Measurements from ENCODE around the gene DNALI1.
A peak's percentile ranks its signal among the peaks of the same experiment; 100 is the strongest.
"Not testable (repeated sequence)": the region's sequence is repeated elsewhere in the genome, so short reads cannot be mapped to it uniquely, and the experiment has no call there.

DNALI1 gene

DNA sequence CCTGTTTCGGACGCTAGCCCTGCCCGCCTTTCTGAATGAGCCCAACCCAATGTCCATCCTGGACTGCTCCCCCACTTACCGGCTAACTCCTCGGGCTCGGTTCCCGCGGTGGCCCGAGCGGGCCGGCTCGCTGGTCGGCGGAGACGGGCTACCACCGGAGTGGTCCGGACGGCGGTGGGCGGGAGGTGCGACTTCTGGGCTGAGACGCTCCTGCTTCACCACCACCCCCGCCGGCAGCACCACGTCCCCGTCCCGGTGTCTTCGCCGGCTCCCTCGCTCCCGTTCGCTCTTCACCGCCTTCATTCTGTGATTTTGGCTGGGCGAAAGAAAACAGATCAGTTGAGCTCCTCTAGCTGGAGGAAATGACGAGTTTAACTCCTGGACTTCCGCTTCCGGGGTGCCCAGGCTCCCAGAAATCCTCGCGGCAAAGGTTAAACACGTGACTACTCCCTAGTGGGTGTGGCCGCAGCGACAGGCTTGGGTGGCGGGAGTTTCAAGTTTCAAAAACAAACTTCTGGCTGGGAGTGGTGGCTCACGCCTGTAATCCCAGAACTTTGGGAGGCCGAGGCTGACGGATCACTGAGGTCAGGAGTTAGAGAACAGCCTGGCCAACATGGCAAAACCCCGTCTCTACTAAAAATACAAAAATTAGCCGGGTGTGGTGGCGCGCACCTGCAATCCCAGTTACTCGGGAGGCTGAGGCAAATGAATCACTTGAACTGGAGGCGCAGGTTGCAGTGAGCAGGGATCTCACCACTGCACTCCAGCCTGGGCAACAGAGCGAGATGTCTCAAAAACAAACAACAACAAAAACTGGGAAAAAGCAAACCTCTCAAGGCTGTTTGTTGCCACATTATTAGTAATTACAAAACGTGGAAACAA lies 2.6 kb upstream of the DNALI1 start, which contains the start of gene SNIP1:
Gene SNIP1, minus strand, starts transcription at position 367 of the 882 bp plus-strand sequence. Its CDS starts 64 bp downstream, at position 303.
- DNase-seq (ENCODE audit: low read depth in 1 of 2, low spot score in 1 of 2): peak; percentile 73 to 77

DNA sequence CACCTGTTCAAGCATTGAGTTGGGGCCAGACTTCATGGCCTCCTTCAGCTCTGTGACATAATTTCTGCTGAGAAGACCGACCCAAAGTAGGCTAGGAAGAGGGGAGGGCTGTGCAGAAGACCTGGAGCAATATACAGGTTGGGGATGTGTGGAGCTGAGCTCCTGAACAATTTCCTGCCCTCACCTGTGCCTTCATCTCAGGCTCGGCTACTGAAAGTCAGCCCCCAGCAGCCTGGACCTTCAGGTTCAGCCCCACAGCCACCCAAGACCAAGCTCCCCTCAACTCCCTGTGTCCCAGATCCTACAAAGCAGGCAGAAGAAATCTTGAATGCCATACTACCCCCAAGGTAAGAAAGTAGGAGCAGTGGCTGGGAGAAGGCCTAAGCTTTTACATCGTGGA lies 662 bp downstream of the DNALI1 start:
- no peak for DNase-seq (ENCODE audit: low read depth in 1 of 2, low spot score in 1 of 2)

DNA sequence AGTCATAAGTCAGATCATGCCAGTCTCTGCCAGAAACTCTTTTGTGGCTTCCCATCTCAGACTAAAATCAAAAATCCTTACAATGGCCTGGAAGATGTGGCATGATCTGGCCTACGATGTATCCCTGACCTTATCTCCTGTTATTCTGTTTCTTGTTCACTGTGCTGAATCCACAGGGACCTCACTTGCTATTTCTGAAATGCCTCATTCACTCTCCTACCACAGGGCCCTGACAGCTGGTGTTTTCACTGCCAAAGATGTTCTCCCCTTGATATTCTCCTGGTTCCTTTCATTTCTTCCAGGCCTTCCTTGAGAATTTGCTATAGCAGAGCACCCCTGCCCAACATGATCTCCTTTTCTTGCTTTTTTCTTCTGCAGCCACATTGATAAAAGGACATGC lies 1.7 kb downstream of the DNALI1 start:
- no peak for DNase-seq (ENCODE audit: low read depth in 1 of 2, low spot score in 1 of 2)

DNA sequence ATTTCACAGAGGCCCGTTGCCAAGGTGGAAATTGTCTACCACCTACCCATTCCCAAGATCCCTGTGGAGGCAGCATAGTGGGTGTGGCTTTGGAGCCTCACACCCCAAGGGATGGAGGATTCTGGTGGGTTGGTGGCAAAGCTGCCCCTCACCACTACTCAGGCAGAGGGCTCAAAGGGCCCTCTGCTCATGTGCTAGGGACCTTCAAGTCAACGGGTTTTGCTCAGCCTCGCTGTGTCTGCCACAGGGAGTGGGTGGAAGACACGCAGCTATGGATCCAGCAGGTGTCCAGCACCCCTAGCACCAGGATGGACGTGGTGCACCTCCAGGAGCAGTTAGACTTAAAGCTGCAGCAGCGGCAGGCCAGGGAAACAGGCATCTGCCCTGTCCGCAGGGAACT lies 2.3 kb downstream of the DNALI1 start:
- DNase-seq (ENCODE audit: low read depth in 1 of 2, low spot score in 1 of 2): no peak

DNA sequence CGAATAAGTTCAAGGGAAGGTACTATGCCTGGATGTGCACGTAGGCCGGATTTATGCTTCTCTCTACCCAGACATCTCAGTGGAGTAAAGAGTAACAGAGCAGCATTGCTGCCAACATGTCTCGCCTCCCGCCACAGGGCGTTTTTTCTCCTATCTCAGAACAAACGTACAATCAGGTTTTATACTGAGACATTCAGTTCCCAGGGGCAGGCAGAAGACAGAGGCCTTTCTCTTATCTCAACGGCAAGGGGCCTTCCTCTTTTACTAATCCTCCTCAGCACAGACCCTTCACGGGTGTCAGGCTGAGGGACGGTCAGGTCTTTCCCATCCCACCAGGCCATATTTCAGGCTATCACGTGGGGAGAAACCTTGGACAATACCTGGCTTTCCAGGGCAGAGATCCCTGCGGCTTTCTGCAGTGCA lies 3.2 kb downstream of the DNALI1 start:
- not testable (repeated sequence) for DNase-seq (ENCODE audit: low read depth in 1 of 2, low spot score in 1 of 2)

DNA sequence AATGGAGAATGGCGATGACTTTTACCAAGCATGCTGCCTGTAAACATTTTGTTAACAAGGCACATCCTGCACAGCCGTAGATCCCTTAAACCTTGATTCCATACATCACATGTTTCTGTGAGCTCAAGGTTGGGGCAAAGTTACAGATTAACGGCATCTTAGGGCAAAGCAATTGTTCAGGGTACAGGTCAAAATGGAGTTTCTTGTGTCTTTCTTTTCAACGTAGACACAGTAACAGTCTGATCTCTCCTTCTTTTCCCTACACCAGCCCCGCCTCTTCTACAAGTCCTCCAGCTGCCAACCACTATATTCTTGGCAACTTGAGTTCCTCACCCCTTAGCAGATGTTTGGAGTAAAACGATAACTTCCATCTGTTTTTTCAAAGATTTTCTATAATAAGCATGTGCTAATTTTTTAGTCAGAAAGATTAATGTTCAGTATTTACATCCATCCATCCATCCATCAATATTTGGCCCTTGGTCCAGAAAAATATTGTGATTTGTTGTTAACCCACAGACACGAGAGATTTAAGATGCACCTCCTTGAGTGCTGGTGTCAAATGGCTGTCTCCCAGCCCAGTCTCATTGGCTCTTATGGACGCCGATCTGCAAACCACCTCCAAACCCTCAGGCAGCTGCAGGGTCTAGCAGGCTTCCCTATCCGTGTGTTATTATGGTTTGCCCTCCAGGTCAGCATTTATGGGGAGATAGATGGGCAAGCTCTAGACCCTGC lies 3.8 kb downstream of the DNALI1 start:
- no peak for DNase-seq (ENCODE audit: low read depth in 1 of 2, low spot score in 1 of 2)

DNA sequence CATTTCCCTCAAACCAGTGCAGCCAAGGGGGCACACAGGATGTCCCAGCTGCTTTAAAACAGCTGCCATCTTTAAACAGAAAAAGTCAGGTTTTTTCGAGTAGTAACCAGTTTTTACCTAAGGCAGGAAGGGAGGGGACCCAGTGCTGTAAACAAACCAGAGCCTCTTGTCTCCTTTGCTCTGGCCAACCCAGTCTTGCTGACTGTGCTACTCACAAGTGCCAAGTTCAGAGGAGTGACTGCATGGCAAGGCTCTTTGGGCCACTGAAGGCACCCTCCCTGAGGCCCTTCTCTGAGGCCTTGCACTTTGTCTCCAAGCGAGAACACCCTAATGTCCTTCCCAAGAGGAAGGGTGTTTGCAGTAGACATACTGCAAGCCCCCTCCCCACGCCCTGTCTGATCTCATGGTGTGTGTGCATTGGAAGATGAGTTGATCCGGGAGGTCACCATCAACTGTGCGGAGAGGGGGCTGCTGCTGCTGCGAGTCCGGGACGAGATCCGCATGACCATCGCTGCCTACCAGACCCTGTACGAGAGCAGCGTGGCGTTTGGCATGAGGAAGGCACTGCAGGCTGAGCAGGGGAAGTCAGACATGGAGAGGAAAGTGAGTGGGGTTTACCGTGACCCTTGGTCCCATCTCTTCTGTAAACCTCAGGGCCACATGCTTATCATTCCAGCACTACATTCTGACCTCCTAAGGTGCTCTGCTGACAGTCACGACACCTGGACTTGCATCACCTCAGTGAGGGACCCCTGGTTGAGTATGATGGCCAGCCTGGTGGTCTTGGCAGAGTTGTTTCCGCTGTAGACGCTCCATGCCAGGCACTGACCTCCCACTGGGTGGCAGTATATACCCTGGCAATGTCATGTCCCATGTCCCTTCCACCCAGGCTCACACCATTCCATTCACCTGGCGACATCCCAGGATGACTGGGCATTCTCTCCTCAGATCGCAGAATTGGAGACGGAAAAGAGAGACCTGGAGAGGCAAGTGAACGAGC lies 4.7 kb downstream of the DNALI1 start:
- no peak for DNase-seq (ENCODE audit: low read depth in 1 of 2, low spot score in 1 of 2)

DNA sequence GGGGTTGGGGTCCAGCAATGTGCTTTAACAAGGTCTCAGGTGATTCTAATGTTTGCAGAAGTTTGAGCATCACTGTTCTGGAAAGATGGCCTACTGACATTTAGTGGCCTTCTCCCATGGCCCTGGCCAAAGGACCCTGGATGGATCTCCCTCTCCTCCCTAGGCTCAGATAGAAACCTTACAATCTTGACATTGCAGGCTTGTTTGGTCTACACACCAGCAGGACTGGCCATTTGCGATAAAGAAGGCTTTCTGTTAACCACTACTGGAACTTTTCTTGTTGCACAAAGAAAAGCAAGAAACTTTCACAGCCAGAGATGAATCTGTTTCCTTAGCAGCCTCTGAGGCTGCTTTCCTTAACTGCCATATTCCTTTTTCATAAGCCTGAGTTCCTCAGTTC lies 6.2 kb downstream of the DNALI1 start:
- DNase-seq (ENCODE audit: low read depth in 1 of 2, low spot score in 1 of 2): no peak

DNA sequence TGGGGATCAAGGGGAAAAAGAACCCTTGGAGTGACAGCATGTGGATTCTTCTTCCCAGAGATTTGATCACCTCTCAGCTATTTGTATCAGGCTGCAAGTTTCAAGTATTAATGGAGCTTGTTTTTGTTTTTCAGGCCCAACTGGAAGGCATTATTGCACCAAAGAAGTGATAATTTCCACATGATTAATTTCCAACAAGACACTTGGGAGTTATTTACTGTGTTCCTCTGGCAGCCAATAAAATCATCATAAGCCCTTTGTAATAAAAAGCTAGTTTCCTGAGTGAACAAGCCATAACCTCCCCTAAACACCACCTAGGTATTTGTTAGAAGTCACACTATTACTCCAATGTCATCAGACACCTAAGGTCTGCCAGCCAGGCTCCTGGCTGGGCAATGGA lies 8.2 kb downstream of the DNALI1 start:
- DNase-seq (ENCODE audit: low read depth in 1 of 2, low spot score in 1 of 2): no peak

DNA sequence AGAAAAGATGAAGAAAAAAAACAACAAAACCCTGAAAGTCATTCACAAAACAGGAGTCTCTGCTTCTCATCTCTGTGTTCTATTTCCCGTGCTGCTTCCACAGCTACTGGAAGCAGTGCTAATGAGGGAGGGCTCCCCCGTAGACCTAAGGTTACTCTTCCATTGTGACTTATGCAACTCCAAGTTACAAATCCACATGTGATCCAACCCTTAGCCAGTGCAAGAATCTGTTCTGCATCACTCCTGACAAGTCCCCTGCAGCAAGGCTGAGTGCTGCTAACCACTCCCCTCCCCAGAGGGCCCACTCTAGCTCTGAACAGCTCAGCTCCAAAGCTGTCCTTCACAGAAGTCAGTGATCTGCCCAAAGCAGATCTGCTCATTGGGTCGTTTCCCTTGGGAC lies 10.3 kb downstream of the DNALI1 start:
- DNase-seq (ENCODE audit: low read depth in 1 of 2, low spot score in 1 of 2): no peak

DNA sequence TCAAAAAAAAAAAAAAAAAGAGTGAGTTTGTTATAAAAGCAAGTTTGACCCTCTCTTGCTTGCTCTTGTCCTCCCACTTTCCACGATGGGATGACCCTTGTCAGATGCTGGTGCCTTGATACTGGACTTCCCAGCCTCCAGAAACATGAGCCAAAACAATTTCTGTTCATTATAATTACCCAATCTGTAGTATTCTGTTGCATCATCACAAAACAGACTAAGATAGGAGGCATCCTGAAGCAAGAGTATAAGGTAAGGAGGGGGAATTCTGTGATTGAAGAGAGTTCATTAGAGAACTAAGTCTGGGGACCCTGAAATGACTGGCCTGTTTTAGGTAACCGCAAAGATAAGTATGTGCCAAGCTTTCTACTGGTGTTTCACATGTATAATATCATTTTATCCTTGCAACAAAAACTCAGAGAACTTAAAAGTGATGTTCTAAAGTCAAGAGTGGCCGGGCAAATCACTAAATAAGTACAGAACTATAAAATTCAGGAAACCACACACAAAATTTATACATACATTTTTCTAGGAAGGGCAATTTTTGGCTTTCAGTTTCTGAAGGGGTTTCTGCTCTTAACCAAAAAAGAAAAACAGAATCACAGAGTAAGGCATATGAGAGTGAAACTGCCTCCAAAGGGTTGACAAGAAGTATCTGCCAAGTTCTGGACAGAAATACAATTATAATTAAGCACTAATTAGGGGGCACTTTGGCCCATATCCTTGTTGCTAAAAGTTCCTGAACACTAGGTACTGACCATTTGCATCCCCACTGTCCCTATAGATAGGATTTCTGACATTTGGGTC lies 14.0 kb downstream of the DNALI1 start:
- no peak for DNase-seq (ENCODE audit: low read depth in 1 of 2, low spot score in 1 of 2)

DNA sequence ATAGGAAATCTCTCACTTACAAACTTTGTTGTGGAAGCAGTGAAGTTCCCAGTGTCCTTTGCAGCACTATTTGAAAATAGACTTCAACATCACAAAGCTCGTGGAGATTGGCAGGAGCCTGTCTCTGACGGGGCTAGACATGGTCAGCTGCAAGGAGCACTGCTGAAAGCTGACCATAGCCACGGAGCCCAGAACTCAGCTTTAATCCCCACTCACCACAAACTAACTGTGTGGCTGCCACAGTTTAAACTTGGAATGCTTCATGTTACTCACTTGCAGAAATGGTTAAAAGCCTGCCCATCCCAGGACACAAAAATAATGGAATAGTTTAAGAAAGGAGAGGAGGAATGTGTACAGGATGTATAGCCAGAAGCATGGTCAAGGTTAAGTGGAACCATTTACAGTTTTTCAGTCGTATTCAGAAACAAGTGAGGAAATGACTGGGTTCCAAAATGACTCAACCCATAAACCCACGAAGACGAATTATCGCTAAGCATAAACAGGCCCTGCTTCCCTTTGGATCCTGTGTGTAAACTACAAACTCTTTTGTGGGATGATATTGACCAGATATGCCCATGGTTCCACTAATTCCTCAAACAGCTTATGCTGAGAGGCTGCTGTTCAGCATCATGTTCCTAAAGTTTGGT lies 18.2 kb downstream of the DNALI1 start:
- no peak for DNase-seq (ENCODE audit: low read depth in 1 of 2, low spot score in 1 of 2)

DNA sequence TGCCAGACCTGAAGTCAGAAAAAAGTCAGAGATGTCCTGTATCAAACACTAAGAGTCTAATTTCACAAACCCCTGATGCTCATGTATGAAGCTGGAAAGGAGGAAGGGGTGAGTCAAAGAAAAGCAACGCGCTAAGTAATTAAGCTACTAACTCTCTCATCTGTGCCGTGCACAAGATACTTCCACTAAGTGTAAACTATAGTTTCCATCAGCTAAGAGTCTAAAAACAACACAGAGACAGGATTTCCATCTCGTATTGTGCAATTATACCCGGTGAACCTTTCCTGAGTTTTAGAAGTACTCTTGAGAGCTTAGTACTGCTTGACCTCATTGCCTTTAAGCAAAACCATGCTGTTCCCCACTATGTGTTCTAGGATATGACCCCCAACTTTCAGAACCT lies 19.0 kb downstream of the DNALI1 start:
- no peak for DNase-seq (ENCODE audit: low read depth in 1 of 2, low spot score in 1 of 2)

DNA sequence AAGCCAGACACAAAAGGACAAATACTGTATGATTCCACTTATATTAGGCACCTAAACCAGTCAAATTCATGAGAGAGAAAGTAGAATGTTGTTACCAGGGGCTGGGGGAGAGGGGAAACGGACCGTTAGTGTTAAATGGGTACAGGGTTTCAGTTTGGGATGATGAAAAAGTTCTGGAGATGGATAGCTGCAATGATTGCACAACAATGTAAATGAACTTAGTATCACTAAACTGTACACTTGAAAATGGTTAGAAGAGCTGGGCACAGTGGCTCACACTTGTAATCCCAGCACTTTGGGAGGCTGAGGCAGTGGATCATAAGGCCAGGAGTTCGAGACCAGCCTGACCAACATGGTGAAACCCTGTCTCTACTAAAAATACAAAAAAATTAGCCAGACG lies 27.8 kb downstream of the DNALI1 start:
- DNase-seq (ENCODE audit: low read depth in 1 of 2, low spot score in 1 of 2): not testable (repeated sequence)

DNA sequence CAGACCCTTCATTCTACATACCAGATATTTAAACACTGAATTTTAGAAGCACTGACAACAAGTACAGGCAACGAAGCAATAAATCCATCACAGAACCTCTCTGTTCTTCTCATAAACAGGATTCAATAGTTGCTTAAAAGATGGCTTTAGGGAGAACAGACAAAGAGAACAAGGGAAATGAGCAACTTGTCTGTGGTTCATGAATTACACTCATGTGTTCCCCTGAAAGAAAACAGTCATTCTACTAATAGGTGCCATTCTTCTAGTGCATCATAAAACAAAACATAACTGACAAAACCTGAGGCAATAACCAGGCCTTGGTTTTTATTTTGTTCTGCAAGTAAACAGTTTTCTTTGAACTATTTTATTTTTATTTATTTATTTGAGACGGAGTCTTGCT lies 32.2 kb downstream of the DNALI1 start:
- no peak for DNase-seq (ENCODE audit: low read depth in 1 of 2, low spot score in 1 of 2)

DNA sequence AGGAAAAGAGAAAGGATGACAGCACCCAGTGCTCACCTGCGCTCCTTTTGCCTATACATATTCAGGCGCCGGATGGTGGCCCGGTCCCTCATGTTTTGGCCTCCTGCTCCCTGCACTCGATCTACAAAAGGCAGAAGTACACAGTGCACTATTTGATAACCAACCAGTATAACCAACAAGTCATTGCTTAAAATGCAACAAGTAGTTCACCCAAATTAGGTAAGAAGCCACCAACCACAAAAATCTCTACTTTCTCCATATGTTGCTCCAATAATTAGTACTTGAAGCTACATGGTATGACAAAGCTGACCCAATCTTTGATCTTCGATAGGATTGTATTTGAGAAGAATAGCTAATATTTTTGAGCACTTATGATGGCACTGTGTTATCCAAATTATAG lies 37.0 kb downstream of the DNALI1 start:
- no peak for DNase-seq (ENCODE audit: low read depth in 1 of 2, low spot score in 1 of 2)

DNA sequence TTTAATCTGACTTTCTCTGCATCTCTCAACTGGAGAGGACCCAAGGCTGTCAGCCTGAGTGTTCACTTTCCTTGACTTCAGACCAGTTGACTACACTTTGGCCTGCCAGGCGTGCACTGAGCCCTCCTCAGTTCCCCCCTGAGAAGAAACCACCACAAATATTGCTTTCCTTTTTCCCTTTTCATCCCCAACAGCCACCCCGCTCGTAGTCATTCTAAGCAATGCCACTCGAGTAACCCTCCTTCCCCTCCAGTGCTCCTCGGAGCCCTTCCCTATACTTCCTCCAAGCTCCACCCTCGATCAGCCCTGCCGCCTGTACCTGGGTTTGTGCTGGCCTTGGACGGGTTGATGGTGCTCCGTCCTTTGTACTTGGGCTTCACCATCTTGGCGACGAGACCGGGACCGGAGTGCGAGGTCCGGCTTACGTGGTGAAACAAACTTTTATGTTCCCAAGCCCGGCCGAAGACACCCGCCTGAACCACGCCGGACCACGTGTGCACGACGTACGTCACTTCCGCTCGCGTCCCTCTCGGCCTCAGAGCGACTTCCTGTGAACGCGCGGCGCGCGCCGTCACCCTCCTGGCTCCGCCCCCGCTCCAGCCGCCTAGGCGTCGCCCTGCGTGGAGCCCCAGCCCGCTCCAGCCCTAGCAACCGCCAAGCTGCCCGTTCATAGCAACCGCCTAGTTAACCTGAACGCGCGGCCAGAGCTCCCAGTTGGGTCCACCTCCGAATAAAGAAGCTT lies 38.9 kb downstream of the DNALI1 start, which contains the start of gene GNL2:
Gene GNL2, minus strand, starts transcription at position 498 of the 742 bp plus-strand sequence. Its CDS starts 115 bp downstream, at position 383.
- DNase-seq (ENCODE audit: low read depth in 1 of 2, low spot score in 1 of 2): peak; percentile 90 to 92

DNA sequence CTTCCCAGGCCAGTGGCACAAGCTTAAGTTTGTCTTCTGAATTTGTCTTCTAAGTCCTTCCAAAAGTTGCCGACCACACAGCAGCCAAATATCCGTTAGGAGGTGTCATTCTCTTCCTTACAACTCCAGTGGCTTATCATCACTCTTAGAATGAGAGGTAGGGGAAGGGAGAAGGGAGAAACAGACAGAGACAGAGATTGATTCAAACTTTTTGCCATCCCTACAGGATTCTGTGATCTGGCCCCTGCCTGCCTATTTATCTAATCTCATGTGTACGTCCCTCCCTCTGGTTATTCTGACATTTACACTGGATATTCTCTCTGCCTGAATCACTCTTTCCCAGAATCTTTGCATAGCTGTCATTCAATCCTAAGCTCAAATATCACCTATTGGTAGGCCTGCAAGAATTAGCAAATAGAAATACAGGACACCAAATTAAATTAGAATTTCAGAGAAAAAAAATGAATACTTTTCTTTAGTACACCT lies 39.5 kb downstream of the DNALI1 start:
- DNase-seq (ENCODE audit: low read depth in 1 of 2, low spot score in 1 of 2): no peak

DNA sequence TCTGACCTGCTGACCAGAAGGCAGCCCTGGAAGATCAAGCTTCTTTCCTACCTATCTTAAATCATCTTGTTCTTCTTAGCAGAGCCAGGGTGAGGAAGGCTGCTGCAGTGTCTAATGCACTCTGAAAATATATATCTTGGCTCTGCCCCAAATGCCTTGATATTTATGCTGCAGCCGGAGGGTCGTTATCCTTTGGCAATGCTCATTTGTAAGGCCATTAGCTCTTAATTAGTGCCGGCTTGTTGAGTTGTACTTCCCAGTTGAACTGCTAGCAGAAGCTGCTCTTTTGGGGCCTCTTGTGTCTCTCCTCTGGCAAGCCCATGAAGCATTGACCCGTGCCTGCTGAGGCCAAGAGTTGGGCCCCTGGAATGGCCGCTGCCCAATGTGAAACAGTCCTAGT lies 43.2 kb downstream of the DNALI1 start:
- no peak for DNase-seq (ENCODE audit: low read depth in 1 of 2, low spot score in 1 of 2)
